Activated CD4-positive, alpha-beta T cell treated with anti-CD3 and anti-CD28 coated beads, Interleukin-2, amount 10 ng/mL, durations not matched to agents 7 days and 5 days (primary cell): ENCODE measurements around the gene NOM1. TPM values are rescaled to one million over a fixed set of nuclear protein-coding genes. Genes with fewer than 3 reads are reported as not detected.

Experiments used
- CTCF ChIA-PET: fragments of 350-600 bp; sonication (Branson Sonifier 250); formaldehyde crosslinking; loops from one replicate; lab custom pipeline; 2021; ENCODE audit warnings: antibody characterized with exemption; lab: Charles Lee
- POLR2A ChIA-PET: fragments of 350-600 bp; sonication (Branson Sonifier 250); formaldehyde crosslinking; loops from one replicate; lab custom pipeline; 2021; ENCODE audit warnings: antibody characterized with exemption; lab: Charles Lee
- DNase-seq: peaks from one replicate; pipeline ENCODE4 v3.0.0-alpha.2; 2020
- H3K27ac Mint-ChIP-seq: one replicate; pipeline ENCODE4 v1.8.0; 2021; ENCODE audit warnings: mild to moderate bottlenecking, moderate library complexity, mixed read lengths
- H3K27me3 Mint-ChIP-seq: one replicate; pipeline ENCODE4 v1.8.0; 2021; ENCODE audit warnings: mixed read lengths
- H3K36me3 Mint-ChIP-seq: one replicate; pipeline ENCODE4 v1.8.0; 2021; ENCODE audit warnings: low read depth, mixed read lengths
- H3K4me1 Mint-ChIP-seq: one replicate; pipeline ENCODE4 v1.8.0; 2021; ENCODE audit warnings: mixed read lengths
- H3K4me3 Mint-ChIP-seq: one replicate; pipeline ENCODE4 v1.8.0; 2021; ENCODE audit warnings: mild to moderate bottlenecking, moderate library complexity, mixed read lengths
- H3K9me3 Mint-ChIP-seq: one replicate; pipeline ENCODE4 v1.8.0; 2021; ENCODE audit warnings: mixed read lengths
- total RNA-seq, 2 experiments: library from RNA; stranded (reverse); gene quantifications; one replicate each; pipeline ENCODE4 v1.2.3, GENCODE V29; 2021

The NOM1 gene
- total RNA-seq, 2 experiments from 2014 or later: 27.2 to 28.6 TPM

- Mint-ChIP-seq H3K4me3 (no peak overlapping the region), H3K27ac (no peak overlapping the region), H3K27me3 (peaks cover 37% of the 10 kb centered on the region), H3K4me1 (no peaks in the 10 kb centered on the region), H3K36me3 (no peaks in the 10 kb centered on the region), H3K9me3 (no peaks in the 10 kb centered on the region)
- ChIA-PET CTCF (interaction anchor here (1.2 kb wide), 1 partner anchor 281 kb away, joined by 3 read pairs; no protein-coding TSS in a partner anchor), POLR2A (no interaction called here)
- DNase-seq: no peak
Observed at GRCh38 chr7:156993021-156993924, 43.8 kb downstream of the NOM1 start.

DNA sequence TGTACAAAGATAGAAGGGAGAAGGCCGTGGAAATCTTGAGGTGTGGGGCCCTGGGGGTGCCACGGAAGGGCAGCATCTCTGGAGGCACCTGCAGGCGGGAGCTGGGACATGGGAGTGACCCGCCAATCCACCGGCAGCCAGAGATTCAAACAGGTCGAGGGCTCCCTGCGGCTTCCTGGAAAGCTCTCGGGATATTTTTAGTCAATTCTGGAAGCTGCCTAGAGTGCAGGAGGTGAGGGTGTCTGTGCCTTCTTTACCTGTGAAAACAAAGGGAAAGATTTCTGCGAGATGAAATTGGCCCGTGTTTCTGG lies 44.4 kb downstream of the NOM1 start:
- Mint-ChIP-seq H3K4me1 (no peaks in the 10 kb centered on the region), H3K4me3 (no peak overlapping the region), H3K27me3 (peaks cover 43% of the 10 kb centered on the region), H3K27ac (no peak overlapping the region), H3K9me3 (no peaks in the 10 kb centered on the region), H3K36me3 (no peaks in the 10 kb centered on the region)
- no peak for DNase-seq
- CTCF ChIA-PET: no interaction called here
- POLR2A ChIA-PET: no interaction called here

GRCh38 chr7:156994417-156994816 lies 44.9 kb downstream of the NOM1 start:
- H3K9me3 Mint-ChIP-seq: no peaks in the 10 kb centered on the region
- DNase-seq: no peak
- ChIA-PET CTCF (interaction anchor here (0.6 kb wide), 1 partner anchor 43 kb away, joined by 4 read pairs; no protein-coding TSS in a partner anchor), POLR2A (no interaction called here)
- no peaks in the 10 kb centered on the region for H3K36me3 Mint-ChIP-seq
- no peak overlapping the region for H3K27ac Mint-ChIP-seq
- H3K27me3 Mint-ChIP-seq: peaks cover 47% of the 10 kb centered on the region
- no peak overlapping the region for H3K4me3 Mint-ChIP-seq
- H3K4me1 Mint-ChIP-seq: no peaks in the 10 kb centered on the region

DNA sequence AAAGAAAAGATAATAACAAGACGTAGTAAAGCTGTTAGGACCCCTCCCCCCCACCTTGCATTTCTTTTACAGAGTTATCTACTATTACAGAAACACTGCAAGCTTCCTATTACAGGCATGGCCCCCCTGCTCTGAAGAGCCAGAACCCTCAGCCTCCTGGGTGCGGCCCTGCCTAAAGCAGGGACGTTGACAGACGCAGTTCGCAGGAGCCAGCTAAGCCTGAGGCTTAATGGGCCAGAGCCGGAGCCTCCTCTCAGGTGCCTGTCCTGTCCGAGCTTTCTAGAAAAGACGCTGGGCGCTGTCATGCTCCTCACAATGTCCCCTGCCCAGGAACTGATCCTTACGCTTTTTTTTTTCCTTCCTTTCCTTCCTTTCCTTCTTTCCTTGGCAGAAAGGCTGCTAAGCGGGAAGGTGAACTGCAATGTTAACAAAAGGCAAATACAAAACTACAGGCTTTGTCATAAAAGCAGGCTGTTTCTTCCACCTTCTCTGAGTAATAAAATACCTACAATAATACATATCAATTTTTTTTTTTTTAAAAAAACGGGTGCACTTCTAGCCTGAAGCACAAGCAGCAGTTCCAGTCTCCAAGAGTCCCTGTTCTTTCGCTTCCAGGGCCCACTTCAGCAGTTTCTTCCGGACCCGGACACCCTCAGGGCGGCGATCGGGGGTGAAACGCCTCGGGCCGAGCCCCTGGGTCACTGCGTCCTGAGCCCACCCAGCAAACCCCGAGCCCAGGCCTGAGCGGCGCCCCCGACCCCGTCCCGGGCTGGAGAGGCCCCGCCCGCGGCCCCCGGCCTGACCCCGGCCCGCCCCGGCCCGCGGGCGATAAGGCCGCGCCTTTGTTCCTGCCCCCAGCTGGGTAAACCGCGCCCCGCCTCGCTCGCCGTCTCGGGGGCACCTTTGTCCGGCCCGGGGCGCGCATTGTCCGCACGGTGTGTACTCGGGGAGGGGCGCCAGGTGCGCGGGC lies 49.8 kb downstream of the NOM1 start:
- no peak for DNase-seq

GRCh38 chr7:156999958-157000726 lies 50.6 kb downstream of the NOM1 start:
- H3K9me3 Mint-ChIP-seq: no peaks in the 10 kb centered on the region
- POLR2A ChIA-PET: interaction anchor here (0.6 kb wide), 1 partner anchor 95 kb away, joined by 4 read pairs; no protein-coding TSS in a partner anchor
- H3K27ac Mint-ChIP-seq: no peak overlapping the region
- peaks cover 2% of the 10 kb centered on the region for H3K36me3 Mint-ChIP-seq
- CTCF ChIA-PET: no interaction called here
- peaks cover 76% of the 10 kb centered on the region for H3K27me3 Mint-ChIP-seq
- H3K4me1 Mint-ChIP-seq: peaks cover 25% of the 10 kb centered on the region
- H3K4me3 Mint-ChIP-seq: peak overlapping the region; percentile 47
- DNase-seq: no peak

More for the DNA sequence above, 49.8 kb downstream of the NOM1 start:
- no peak overlapping the region for H3K27ac Mint-ChIP-seq
- H3K27me3 Mint-ChIP-seq: peaks cover 68% of the 10 kb centered on the region
- H3K4me3 Mint-ChIP-seq: peak overlapping the region; percentile 36
- ChIA-PET CTCF (interaction anchor here (1.2 kb wide), 1 partner anchor 23 kb away, joined by 3 read pairs; no protein-coding TSS in a partner anchor), POLR2A (interaction anchor here (0.6 kb wide), 1 partner anchor 94 kb away, joined by 4 read pairs; no protein-coding TSS in a partner anchor)
- peaks cover 19% of the 10 kb centered on the region for H3K4me1 Mint-ChIP-seq
- H3K9me3 Mint-ChIP-seq: no peaks in the 10 kb centered on the region
- H3K36me3 Mint-ChIP-seq: peaks cover 2% of the 10 kb centered on the region

DNA sequence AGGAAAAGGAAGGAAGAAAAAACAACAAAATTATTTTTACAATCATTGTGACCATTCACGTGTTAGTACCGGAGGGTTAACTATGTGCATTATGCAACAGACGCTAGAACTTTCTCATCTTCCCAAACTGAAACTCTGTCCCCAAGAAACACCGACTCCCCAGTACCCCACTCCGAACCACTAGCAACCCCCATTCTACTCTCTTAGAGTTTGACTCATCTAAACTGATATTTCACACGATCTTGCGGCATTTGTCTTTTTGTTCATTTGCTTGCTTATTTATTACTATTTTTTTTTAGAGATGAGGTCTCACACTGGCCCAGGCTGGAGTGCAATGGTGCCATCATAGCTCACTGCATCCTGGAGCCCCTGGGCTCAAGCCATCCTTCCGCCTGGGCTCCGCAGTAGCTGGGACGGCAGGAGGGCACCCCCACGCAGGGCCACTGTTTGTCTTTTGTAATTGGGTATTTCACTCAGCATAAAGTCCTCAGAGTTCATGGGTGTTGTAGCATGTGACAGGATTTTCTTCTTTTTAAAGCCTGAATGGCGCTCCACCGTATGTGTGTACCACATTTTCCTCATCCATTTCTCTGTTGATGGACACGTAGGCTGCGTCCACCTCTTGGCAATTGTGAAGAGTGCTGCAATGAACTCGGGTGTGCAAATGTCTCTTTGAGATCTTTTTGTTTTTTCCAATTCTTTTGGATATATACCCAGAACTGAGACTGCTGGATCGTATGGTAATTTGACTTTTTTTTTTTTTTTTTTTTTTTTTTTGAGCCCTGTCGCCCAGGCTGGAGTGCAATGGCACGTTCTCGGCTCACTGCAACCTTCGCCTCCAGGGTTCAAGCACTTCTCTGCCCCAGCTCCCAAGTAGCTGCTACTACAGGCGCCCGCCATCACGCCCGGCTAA lies 51.5 kb downstream of the NOM1 start:
- Mint-ChIP-seq H3K9me3 (no peaks in the 10 kb centered on the region), H3K27me3 (peaks cover 74% of the 10 kb centered on the region), H3K36me3 (peaks cover 2% of the 10 kb centered on the region), H3K4me1 (peaks cover 25% of the 10 kb centered on the region), H3K27ac (peak overlapping the region; percentile 28), H3K4me3 (peak overlapping the region; percentile 16)
- DNase-seq: no peak
- CTCF ChIA-PET: no interaction called here
- POLR2A ChIA-PET: no interaction called here

- H3K4me1 Mint-ChIP-seq: peaks cover 25% of the 10 kb centered on the region
- ChIA-PET CTCF (interaction anchor here (1.2 to 1.3 kb wide), 2 partner anchors 11 to 18 kb away, joined by 3 to 5 read pairs; no protein-coding TSS in a partner anchor), POLR2A (no interaction called here)
- peaks cover 2% of the 10 kb centered on the region for H3K36me3 Mint-ChIP-seq
- DNase-seq: no peak
- no peak overlapping the region for H3K4me3 Mint-ChIP-seq
- peaks cover 71% of the 10 kb centered on the region for H3K27me3 Mint-ChIP-seq
- peak overlapping the region; percentile 43 for H3K27ac Mint-ChIP-seq
- H3K9me3 Mint-ChIP-seq: no peaks in the 10 kb centered on the region
Observed at GRCh38 chr7:157001920-157002818, 52.7 kb downstream of the NOM1 start.

- Mint-ChIP-seq H3K4me3 (no peak overlapping the region), H3K9me3 (no peaks in the 10 kb centered on the region), H3K27me3 (peaks cover 71% of the 10 kb centered on the region), H3K4me1 (peaks cover 25% of the 10 kb centered on the region), H3K36me3 (peaks cover 2% of the 10 kb centered on the region), H3K27ac (no peak overlapping the region)
- CTCF ChIA-PET: interaction anchor here (1.2 to 1.3 kb wide), 2 partner anchors 10 to 17 kb away, joined by 3 to 5 read pairs; no protein-coding TSS in a partner anchor
- POLR2A ChIA-PET: no interaction called here
- DNase-seq: no peak
Observed at GRCh38 chr7:157002819-157003421, 53.4 kb downstream of the NOM1 start.

DNA sequence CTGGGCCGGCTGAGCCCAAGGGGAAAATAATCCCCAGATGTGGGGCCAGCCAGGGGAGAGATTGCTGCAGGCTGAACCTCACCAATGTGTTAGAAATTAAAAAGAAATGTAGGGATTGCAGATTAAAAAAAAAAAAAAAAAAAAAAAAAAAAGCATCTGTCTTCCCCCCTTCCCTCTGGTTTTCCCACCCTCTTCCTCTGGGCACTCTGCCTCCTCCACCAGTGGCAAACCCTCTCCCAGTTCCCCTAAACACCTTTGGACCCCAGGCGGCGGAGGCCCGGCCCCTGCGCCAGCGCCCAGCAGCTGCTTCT lies 53.9 kb downstream of the NOM1 start:
- H3K9me3 Mint-ChIP-seq: no peaks in the 10 kb centered on the region
- CTCF ChIA-PET: interaction anchor here (1.2 to 1.3 kb wide), 2 partner anchors 9 to 17 kb away, joined by 3 to 5 read pairs; no protein-coding TSS in a partner anchor
- no peak for DNase-seq
- no peak overlapping the region for H3K4me3 Mint-ChIP-seq
- peaks cover 2% of the 10 kb centered on the region for H3K36me3 Mint-ChIP-seq
- peaks cover 25% of the 10 kb centered on the region for H3K4me1 Mint-ChIP-seq
- H3K27me3 Mint-ChIP-seq: peaks cover 71% of the 10 kb centered on the region
- POLR2A ChIA-PET: no interaction called here
- peak overlapping the region; percentile 64 for H3K27ac Mint-ChIP-seq

DNA sequence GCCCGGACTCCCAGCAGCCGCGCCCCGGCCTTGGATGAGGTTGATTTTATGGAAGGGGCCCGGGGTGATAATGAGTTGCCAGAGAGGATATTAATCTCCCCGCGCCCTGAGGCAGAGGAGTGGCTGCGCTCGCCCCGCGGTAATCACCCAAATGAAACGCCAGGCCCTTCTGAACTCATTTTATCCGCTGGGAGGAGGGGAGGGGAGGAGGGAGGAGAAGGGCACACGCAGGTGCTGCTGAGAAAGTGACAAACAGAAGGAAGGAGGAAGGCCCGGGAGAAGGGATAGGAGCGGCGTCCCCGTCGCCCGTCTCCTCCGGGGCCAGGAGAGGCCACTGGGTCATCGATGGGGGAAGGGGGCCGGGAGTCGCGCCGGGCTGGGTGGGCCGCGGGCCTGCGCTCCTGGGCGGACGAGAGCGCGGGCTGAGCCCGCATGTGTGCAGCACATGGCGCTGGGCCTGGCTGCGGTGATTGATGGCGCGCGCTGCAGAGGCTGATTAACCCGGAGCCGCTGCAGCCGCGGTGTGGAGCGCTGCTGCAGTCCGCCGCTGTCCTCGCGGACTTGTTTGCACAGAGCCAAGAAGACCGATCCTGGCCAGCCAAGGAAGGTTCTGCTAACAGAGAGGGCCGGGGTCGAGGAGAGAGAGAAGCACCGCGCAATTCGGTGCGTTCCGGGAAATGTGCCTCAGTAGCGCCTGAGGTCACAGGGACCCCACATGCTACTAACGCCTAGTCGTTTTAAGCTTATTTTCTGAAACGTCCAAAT lies 54.4 kb downstream of the NOM1 start:
- ChIA-PET CTCF (interaction anchor here (1.2 kb wide), 1 partner anchor 9 kb away, joined by 5 read pairs; no protein-coding TSS in a partner anchor), POLR2A (no interaction called here)
- DNase-seq: no peak
- no peak overlapping the region for H3K4me3 Mint-ChIP-seq
- no peaks in the 10 kb centered on the region for H3K9me3 Mint-ChIP-seq
- peaks cover 2% of the 10 kb centered on the region for H3K36me3 Mint-ChIP-seq
- peak overlapping the region; percentile 64 for H3K27ac Mint-ChIP-seq
- peaks cover 25% of the 10 kb centered on the region for H3K4me1 Mint-ChIP-seq
- H3K27me3 Mint-ChIP-seq: peaks cover 70% of the 10 kb centered on the region
